Parathyroid adenoma (tissue), 2 donors: Measurements from ENCODE around the gene MROH7.

Experiments
- H2AFZ ChIP-seq: fragments of 300-600 bp; sonication (generic); one replicate; pipeline ENCODE4 v1.7.0; 2017; ENCODE audit warnings: antibody characterized with exemption, mild to moderate bottlenecking
- H3K27ac ChIP-seq: fragments of 300-600 bp; sonication (generic); one replicate; pipeline ENCODE4 v1.7.0; 2017
- H3K27me3 ChIP-seq: fragments of 300-600 bp; sonication (generic); one replicate; pipeline ENCODE4 v1.7.0; 2017; ENCODE audit warnings: low read length; ENCODE audit not compliant: control insufficient read depth, insufficient read depth
- H3K36me3 ChIP-seq: fragments of 300-600 bp; sonication (generic); one replicate; pipeline ENCODE4 v1.7.0; 2017; ENCODE audit warnings: low read length; ENCODE audit not compliant: control insufficient read depth, insufficient read depth
- H3K4me1 ChIP-seq: fragments of 300-600 bp; sonication (generic); one replicate; pipeline ENCODE4 v1.7.0; 2017; ENCODE audit warnings: control low read depth
- H3K4me2 ChIP-seq: fragments of 300-600 bp; sonication (generic); one replicate; pipeline ENCODE4 v1.7.0; 2017; ENCODE audit warnings: low read length
- H3K4me3 ChIP-seq: fragments of 300-600 bp; sonication (generic); one replicate; pipeline ENCODE4 v1.7.0; 2017; ENCODE audit warnings: low read depth, low read length
- H3K79me2 ChIP-seq: fragments of 300-600 bp; sonication (generic); one replicate; pipeline ENCODE4 v1.7.0; 2017; ENCODE audit warnings: control low read depth
- H3K9ac ChIP-seq: fragments of 300-600 bp; sonication (generic); one replicate; pipeline ENCODE4 v1.7.0; 2017; ENCODE audit warnings: mild to moderate bottlenecking
- H3K9me3 ChIP-seq: fragments of 300-600 bp; sonication (generic); one replicate; pipeline ENCODE4 v1.7.0; 2017; ENCODE audit warnings: low read length; ENCODE audit not compliant: control insufficient read depth
- TF ChIP-seq, protein P1 (sequence below): fragments of 300-600 bp; sonication (generic); IDR thresholded peaks from one replicate; pipeline ENCODE4 v1.7.0; 2017; ENCODE audit warnings: antibody characterized with exemption, mild to moderate bottlenecking
- donor health status: primary hyperparathyroidism.

Gene MROH7

GRCh38 chr1:54724771-54725170 is 83.2 kb downstream of the MROH7 start:
- TF ChIP-seq, protein P1, sequence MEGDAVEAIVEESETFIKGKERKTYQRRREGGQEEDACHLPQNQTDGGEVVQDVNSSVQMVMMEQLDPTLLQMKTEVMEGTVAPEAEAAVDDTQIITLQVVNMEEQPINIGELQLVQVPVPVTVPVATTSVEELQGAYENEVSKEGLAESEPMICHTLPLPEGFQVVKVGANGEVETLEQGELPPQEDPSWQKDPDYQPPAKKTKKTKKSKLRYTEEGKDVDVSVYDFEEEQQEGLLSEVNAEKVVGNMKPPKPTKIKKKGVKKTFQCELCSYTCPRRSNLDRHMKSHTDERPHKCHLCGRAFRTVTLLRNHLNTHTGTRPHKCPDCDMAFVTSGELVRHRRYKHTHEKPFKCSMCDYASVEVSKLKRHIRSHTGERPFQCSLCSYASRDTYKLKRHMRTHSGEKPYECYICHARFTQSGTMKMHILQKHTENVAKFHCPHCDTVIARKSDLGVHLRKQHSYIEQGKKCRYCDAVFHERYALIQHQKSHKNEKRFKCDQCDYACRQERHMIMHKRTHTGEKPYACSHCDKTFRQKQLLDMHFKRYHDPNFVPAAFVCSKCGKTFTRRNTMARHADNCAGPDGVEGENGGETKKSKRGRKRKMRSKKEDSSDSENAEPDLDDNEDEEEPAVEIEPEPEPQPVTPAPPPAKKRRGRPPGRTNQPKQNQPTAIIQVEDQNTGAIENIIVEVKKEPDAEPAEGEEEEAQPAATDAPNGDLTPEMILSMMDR = no peak

DNA sequence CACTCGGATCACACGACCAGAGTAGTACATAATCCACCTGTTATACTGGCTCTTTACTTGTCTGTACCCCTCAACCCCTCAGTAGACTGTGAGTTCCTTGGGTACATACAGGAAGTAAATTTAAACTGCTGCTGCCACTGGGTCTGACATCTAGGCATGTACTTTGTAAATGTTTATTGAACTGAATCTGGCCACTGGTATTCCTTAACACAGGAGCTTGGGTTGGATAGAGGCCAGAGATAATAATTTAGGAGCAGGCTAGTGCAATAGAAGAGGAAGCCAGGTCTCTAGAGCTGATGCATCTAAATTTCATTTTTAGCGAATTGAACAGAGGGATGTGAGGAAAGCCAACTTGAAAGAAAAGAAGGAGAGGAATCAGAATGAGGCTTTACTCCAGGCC is 86.4 kb downstream of the MROH7 start:
- H3K4me1 ChIP-seq = no peaks in the 10 kb centered on the region
- TF ChIP-seq, protein P1 = no peak
- no peak overlapping the region for H3K9ac ChIP-seq
- no peaks in the 10 kb centered on the region for H3K27me3 ChIP-seq
- no peak overlapping the region for H3K4me3 ChIP-seq
- no peak overlapping the region for H2AFZ ChIP-seq
- no peak overlapping the region for H3K4me2 ChIP-seq
- H3K9me3 ChIP-seq = no peaks in the 10 kb centered on the region
- H3K79me2 ChIP-seq = no peaks in the 10 kb centered on the region
- no peaks in the 10 kb centered on the region for H3K36me3 ChIP-seq
- no peak overlapping the region for H3K27ac ChIP-seq

More at GRCh38 chr1:54724771-54725170, 83.2 kb downstream of the MROH7 start:
- H3K27ac ChIP-seq = no peak overlapping the region
- no peaks in the 10 kb centered on the region for H3K9me3 ChIP-seq
- H3K79me2 ChIP-seq = no peaks in the 10 kb centered on the region
- H3K4me3 ChIP-seq = no peak overlapping the region
- H3K36me3 ChIP-seq = no peaks in the 10 kb centered on the region
- H3K4me1 ChIP-seq = no peaks in the 10 kb centered on the region
- H3K9ac ChIP-seq = no peak overlapping the region
- H2AFZ ChIP-seq = no peak overlapping the region
- no peaks in the 10 kb centered on the region for H3K27me3 ChIP-seq
- no peak overlapping the region for H3K4me2 ChIP-seq

DNA sequence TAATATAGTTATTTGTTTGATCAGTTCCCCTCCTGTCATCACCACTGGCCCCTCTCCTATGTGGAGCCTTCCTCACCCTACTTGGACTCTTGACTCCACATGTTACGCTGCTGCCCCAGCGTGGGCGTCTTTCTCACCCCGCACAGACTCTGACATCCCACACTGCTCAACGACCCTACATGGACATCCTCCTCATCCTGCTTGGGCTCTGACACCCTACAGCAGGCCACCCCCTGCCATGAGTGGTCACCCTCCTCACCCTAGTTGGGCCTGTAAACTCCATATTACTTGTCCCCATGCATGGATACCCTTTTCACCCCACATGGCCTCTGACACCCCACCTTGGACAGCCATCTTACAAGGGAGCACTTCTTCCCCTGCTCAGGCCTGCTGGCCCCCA is 95.1 kb downstream of the MROH7 start:
- TF ChIP-seq, protein P1 = no peak
- Histone ChIP-seq H3K36me3 (no peaks in the 10 kb centered on the region), H3K9ac (no peak overlapping the region), H3K9me3 (no peaks in the 10 kb centered on the region), H3K4me1 (no peaks in the 10 kb centered on the region), H2AFZ (no peak overlapping the region), H3K27me3 (no peaks in the 10 kb centered on the region), H3K27ac (no peak overlapping the region), H3K4me3 (no peak overlapping the region), H3K79me2 (no peaks in the 10 kb centered on the region), H3K4me2 (no peak overlapping the region)

DNA sequence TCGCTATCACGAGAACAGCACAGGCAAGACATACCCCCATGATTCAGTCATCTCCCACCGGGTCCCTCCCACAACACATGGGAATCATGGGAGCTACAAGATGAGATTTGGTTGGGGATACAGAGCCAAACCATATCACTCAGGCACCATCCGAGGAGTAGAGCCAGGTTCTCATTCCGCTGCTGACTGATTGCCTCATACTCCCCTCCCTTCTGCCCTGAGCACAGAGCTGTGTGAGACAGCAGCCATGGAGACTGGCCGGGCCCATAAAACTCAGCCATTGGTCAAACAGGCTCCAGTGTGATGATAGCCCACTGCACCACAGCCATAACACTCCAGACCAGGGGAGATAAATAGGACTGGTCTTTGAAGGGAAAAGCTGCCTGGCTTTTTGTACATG is 96.7 kb downstream of the MROH7 start:
- no peaks in the 10 kb centered on the region for H3K36me3 ChIP-seq

GRCh38 chr1:54741531-54741930 is 99.9 kb downstream of the MROH7 start:
- no peak overlapping the region for H2AFZ ChIP-seq
- no peak overlapping the region for H3K9ac ChIP-seq
- H3K4me3 ChIP-seq = no peak overlapping the region
- no peak overlapping the region for H3K27ac ChIP-seq
- TF ChIP-seq, protein P1 = no peak
- no peaks in the 10 kb centered on the region for H3K9me3 ChIP-seq
- no peak overlapping the region for H3K4me2 ChIP-seq
- H3K27me3 ChIP-seq = no peaks in the 10 kb centered on the region
- H3K4me1 ChIP-seq = no peaks in the 10 kb centered on the region
- H3K79me2 ChIP-seq = no peaks in the 10 kb centered on the region
- H3K36me3 ChIP-seq = no peaks in the 10 kb centered on the region

More for the DNA sequence above, 96.7 kb downstream of the MROH7 start:
- Histone ChIP-seq H3K9ac (no peak overlapping the region), H2AFZ (no peak overlapping the region), H3K4me2 (no peak overlapping the region), H3K79me2 (no peaks in the 10 kb centered on the region), H3K27ac (no peak overlapping the region), H3K4me1 (no peaks in the 10 kb centered on the region), H3K4me3 (no peak overlapping the region), H3K9me3 (no peaks in the 10 kb centered on the region), H3K27me3 (no peaks in the 10 kb centered on the region)
- TF ChIP-seq, protein P1 = no peak
